NCI-H748 (cell line): ENCODE results near the gene GORASP1.
A peak's percentile ranks its signal among the peaks of the same experiment; 100 is the strongest.

Source experiments
- DNase-seq: peaks from one replicate; lab custom pipeline; 2025; ENCODE audit not compliant: unreplicated experiment; lab: John Stamatoyannopoulos, UW

The GORASP1 gene

GRCh38 chr3:39103791-39104552, 3.5 kb downstream of the GORASP1 start:
- DNase-seq: no peak

- DNase-seq: no peak
These were observed 4.1 kb downstream of the GORASP1 start for GRCh38 chr3:39103324-39103693.

GRCh38 chr3:39102504-39103323, 4.7 kb downstream of the GORASP1 start:
- DNase-seq: no peak

- DNase-seq: peak; percentile 16
These were observed 6.3 kb downstream of the GORASP1 start for GRCh38 chr3:39101022-39101689.

GRCh38 chr3:39100500-39100886, 6.9 kb downstream of the GORASP1 start:
- no peak for DNase-seq

GRCh38 chr3:39099738-39100499, 7.5 kb downstream of the GORASP1 start:
- DNase-seq: no peak

- no peak for DNase-seq
These were observed 8.2 kb downstream of the GORASP1 start for GRCh38 chr3:39099242-39099641.

- no peak for DNase-seq
These were observed 8.9 kb downstream of the GORASP1 start for GRCh38 chr3:39098473-39099000.

GRCh38 chr3:39097716-39098472, 9.5 kb downstream of the GORASP1 start:
- no peak for DNase-seq

GRCh38 chr3:39096775-39097174, 10.7 kb downstream of the GORASP1 start:
- no peak for DNase-seq

GRCh38 chr3:39095778-39096177, 11.6 kb downstream of the GORASP1 start:
- DNase-seq: no peak

GRCh38 chr3:39094851-39095677, 12.4 kb downstream of the GORASP1 start:
- no peak for DNase-seq

- no peak for DNase-seq
These were observed 16.5 kb downstream of the GORASP1 start for GRCh38 chr3:39090922-39091321.

- no peak for DNase-seq
These were observed 18.5 kb downstream of the GORASP1 start for GRCh38 chr3:39088889-39089288.

- no peak for DNase-seq
These were observed 19.0 kb downstream of the GORASP1 start for GRCh38 chr3:39088456-39088855.

GRCh38 chr3:39086144-39086543, 21.3 kb downstream of the GORASP1 start:
- no peak for DNase-seq

GRCh38 chr3:39082666-39083313, 24.6 kb downstream of the GORASP1 start:
- DNase-seq: no peak

GRCh38 chr3:39080026-39080425, 27.4 kb downstream of the GORASP1 start:
- no peak for DNase-seq

GRCh38 chr3:39079530-39079929, 27.9 kb downstream of the GORASP1 start:
- DNase-seq: no peak
